Measurements from ENCODE around the gene PGS1.
"Not testable (repeated sequence)": the region's sequence is repeated elsewhere in the genome, so short reads cannot be mapped to it uniquely, and the experiment has no call there.

Gene PGS1, protein sequence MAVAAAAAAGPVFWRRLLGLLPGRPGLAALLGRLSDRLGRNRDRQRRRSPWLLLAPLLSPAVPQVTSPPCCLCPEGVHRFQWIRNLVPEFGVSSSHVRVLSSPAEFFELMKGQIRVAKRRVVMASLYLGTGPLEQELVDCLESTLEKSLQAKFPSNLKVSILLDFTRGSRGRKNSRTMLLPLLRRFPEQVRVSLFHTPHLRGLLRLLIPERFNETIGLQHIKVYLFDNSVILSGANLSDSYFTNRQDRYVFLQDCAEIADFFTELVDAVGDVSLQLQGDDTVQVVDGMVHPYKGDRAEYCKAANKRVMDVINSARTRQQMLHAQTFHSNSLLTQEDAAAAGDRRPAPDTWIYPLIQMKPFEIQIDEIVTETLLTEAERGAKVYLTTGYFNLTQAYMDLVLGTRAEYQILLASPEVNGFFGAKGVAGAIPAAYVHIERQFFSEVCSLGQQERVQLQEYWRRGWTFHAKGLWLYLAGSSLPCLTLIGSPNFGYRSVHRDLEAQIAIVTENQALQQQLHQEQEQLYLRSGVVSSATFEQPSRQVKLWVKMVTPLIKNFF

DNA sequence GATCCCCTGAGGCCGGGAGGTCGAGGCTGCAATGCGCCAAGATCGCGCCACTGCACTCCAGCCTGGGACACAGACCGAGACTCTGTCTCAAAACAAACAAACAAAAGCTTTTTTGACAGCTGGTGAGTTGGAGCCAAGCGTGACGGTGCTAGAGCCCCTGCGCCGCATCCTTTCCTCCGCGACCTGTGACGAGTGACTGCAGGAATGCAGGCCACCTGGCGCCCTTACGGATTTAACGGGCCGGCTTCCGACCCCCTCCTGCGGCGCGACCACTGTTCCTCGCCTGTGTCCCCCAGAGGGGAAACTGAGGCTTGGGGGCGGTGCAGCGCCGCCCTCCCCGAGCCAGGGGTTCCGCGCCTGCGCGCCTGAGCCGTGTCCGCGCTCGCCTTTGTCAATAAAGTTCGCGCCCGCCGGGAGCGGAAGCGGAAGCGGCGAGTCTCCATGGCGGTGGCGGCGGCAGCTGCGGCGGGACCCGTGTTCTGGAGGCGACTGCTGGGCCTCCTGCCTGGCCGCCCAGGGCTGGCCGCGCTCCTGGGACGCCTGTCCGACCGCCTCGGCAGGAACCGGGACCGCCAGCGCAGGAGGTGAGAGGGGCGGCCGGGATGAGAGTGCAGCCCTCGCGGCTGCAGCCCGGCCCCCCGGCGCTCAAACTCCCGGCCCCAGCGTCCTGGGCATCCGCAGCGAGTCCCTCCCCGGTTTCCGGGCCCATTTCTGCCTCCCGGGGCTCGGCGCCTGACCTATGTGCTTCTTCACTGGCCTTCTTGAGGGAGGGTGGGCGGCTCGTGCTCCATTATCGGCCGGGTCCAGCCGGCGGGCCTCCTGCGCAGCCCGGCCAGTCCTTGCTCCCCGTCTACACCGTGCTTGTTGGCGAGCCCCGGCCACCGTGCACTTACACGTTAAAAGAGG is at the start of gene PGS1:
Gene PGS1 (plus strand): TSS at position 425 of the 906 bp plus-strand sequence. CDS start 17 bp downstream, at position 442.
- Mint-ChIP-seq H3K4me1 (ENCODE audit: low read depth) (peaks cover 42% of the 10 kb centered on the region), H3K4me3 (peak within 1 kb of the TSS; percentile 98), H3K36me3 (ENCODE audit: low read depth) (peaks cover 19% of the 10 kb centered on the region), H3K9me3 (no peaks in the 10 kb centered on the region), H3K27ac (peak within 1 kb of the TSS; percentile 96), H3K27me3 (ENCODE audit: low read depth) (no peaks in the 10 kb centered on the region)

DNA sequence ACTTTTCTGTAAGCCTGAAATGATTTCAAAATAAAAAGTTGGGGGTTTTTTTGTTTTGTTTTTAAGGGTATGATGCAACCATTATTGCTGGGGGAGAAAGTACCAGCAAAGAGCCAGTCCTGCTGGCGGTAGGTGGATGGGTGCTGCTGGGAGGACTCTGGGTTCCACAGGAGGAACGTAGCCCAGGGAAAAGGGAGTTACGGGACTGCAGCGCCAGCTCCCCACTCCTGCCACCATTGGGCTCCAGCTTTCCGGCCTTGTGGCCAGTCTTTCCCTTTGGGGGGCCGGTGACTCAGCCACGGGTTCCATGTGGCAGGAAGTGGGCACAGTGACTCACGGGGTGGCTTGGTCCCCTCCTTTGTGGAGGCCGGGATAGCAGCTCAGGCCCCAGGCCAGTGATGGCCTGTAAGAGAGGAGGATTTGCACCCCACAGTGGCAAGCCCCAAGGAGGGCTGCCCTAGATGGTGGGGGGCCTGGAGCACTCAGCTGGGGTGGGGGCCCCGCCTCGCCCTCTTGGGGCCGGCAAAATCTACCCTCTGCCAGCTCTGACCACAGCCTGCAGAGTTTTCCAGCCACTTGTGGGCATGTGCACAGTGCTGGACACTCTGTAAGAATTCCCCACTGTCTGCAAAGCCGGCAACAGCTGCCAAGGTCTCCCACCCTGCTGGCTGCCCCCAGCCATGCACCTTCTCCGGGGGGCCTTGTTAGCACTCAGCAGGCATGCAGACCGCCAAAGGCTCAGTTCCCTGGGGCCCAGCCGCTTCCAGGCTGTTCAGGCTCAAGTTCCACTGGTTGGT is 49.0 kb upstream of the PGS1 start:
- Mint-ChIP-seq H3K36me3 (ENCODE audit: low read depth) (no peaks in the 10 kb centered on the region), H3K4me1 (ENCODE audit: low read depth) (peaks cover 20% of the 10 kb centered on the region), H3K4me3 (no peak overlapping the region), H3K27me3 (ENCODE audit: low read depth) (no peaks in the 10 kb centered on the region), H3K27ac (no peak overlapping the region), H3K9me3 (no peaks in the 10 kb centered on the region)

DNA sequence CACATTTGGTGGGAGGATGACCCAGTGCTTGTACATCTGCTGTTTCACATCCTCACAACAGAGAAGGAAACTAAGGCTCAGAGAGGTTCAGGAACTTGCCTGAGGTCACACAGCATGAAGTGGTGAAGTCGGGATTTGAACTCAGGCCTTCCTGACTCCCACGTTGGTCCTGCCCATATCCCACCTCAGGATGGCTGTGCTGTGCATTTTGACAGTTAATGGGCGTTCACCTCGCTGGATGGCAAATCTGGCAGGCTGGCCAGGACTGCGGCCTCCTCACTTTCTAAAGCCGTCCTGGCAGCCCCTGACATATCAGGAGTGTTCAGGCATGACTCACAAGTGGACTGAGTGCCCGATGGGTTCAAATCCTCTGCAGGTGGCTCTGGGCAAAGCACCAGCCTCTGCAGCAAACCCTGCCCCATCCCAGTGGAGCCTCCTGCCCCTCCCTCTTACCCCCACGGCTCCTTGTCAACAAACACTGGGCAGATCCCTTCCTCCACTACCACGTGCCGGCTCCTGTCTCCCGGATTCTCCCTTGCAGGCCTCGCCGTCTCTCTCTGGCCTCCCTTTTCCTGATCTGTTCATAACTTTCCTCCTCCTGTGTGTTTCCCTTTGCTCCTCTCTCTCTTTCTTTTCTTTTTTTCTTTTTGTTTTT is 47.8 kb upstream of the PGS1 start:
- H3K36me3 Mint-ChIP-seq (ENCODE audit: low read depth), result no peaks in the 10 kb centered on the region
- H3K27me3 Mint-ChIP-seq (ENCODE audit: low read depth), result no peaks in the 10 kb centered on the region
- no peaks in the 10 kb centered on the region for H3K9me3 Mint-ChIP-seq
- no peak overlapping the region for H3K4me3 Mint-ChIP-seq
- peaks cover 18% of the 10 kb centered on the region for H3K4me1 Mint-ChIP-seq (ENCODE audit: low read depth)
- peak overlapping the region; percentile 58 for H3K27ac Mint-ChIP-seq

- not testable (repeated sequence) for H3K9me3 Mint-ChIP-seq; H3K27me3 Mint-ChIP-seq (ENCODE audit: low read depth); H3K4me3 Mint-ChIP-seq; H3K27ac Mint-ChIP-seq; H3K36me3 Mint-ChIP-seq (ENCODE audit: low read depth)
- H3K4me1 Mint-ChIP-seq (ENCODE audit: low read depth), result peaks cover 18% of the 10 kb centered on the region
Observed at GRCh38 chr17:78331355-78331754, 47.1 kb upstream of the PGS1 start.

DNA sequence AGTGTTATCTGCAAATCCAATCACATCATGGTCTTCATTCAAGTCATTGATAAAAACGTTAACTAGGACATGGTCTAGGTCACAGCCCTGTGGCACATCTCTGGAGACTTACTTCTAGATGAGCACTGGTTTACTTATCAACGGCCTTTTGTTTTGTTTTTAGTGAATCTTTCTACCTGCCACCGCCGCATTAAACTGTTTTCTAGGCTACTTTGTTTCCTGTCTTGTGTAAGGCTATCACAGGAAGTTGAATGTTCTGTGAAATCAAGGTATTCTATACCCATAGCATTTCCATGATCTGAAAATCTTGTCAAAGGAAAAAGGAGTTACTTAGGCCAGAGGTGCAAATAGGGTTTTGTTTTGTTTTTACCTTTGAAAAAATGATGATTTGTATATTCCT is 45.5 kb upstream of the PGS1 start:
- peaks cover 4% of the 10 kb centered on the region for H3K27me3 Mint-ChIP-seq (ENCODE audit: low read depth)
- H3K27ac Mint-ChIP-seq, result peak overlapping the region; percentile 79
- H3K4me1 Mint-ChIP-seq (ENCODE audit: low read depth), result peaks cover 19% of the 10 kb centered on the region
- H3K4me3 Mint-ChIP-seq, result peak overlapping the region; percentile 32
- H3K36me3 Mint-ChIP-seq (ENCODE audit: low read depth), result no peaks in the 10 kb centered on the region
- no peaks in the 10 kb centered on the region for H3K9me3 Mint-ChIP-seq

GRCh38 chr17:78335209-78335608 is 43.2 kb upstream of the PGS1 start:
- no peaks in the 10 kb centered on the region for H3K36me3 Mint-ChIP-seq (ENCODE audit: low read depth)
- peaks cover 23% of the 10 kb centered on the region for H3K4me1 Mint-ChIP-seq (ENCODE audit: low read depth)
- no peak overlapping the region for H3K27ac Mint-ChIP-seq
- no peak overlapping the region for H3K4me3 Mint-ChIP-seq
- peaks cover 8% of the 10 kb centered on the region for H3K27me3 Mint-ChIP-seq (ENCODE audit: low read depth)
- H3K9me3 Mint-ChIP-seq, result no peaks in the 10 kb centered on the region

DNA sequence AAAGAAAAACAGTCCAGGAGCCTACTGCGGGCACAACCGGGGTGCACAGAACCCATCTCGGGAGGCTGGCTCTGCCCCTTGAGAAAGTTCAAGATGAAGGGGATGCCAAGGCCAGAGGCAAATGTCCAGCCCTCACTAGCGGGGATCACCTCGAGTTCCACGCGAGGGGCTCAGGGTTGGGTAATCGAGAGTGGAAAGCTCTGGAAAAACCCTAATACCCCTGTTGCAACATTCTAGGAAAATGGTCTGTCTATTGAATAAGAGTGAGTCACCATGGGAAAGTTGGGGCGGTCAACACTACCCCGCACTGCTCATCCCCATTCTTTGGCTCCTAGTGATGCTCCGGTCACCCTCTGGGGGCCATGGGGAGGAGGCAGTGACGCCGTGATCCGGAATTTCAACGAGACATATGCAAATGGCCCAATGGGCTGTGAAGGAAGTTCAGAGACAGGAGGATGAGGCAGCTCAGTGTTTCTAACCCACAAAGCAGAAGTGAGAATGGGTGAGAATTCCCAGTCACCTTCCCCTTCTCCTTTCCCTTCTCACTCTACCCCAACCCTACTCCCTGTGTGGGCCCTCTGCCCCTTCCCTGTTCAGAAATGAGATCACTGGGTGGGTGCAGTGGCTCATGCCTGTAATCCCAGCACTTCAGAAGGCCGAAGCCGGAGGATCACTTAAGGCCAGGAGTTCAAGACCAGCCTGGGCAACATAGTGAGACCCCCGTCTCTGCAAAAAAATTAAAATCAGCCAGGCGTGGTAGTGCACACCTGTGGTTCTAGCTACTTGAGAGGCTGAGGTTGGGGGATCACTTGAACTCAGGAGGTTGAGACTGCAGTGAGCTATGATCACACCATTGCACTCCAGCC is 41.0 kb upstream of the PGS1 start:
- Mint-ChIP-seq H3K4me3 (no peak overlapping the region), H3K9me3 (no peaks in the 10 kb centered on the region), H3K27me3 (ENCODE audit: low read depth) (peaks cover 16% of the 10 kb centered on the region), H3K4me1 (ENCODE audit: low read depth) (peaks cover 28% of the 10 kb centered on the region), H3K27ac (no peak overlapping the region), H3K36me3 (ENCODE audit: low read depth) (no peaks in the 10 kb centered on the region)

DNA sequence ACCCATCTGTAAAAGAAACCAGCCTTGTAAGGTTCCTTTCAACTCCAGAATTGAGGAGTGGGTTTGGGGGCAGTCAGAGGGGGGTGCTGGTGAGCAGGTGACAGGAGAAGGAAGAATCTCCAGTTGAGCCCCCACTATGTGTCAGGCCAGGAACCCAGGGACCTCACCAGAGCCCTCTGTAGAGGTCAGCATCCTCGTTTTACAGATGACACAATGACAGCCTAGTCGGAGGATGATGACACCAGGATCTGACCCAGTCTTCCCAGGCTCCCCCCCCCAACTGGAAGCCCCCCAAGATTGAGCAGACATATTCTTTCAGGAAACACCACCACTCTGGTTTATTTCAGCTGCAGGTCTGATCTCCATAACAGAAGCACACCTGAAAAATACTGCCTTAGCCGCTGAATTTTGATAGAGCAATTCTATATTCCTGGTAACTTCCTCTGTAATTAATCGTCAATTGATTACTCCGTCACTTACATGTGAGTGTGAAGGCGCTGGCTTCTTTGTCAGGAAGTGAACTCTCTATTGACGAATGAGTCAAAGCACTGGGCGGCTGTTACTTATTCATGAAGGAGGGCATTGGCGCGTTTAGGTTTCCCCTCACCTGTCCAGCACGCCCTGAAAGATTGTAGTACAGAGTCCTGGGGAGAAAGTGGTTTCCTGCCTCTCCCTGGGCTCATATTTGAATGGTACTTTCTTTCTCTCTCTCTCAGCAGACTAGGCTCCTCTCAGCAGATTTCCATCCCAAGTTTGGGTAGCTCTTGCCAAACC is 39.8 kb upstream of the PGS1 start:
- Mint-ChIP-seq H3K27me3 (ENCODE audit: low read depth) (peaks cover 16% of the 10 kb centered on the region), H3K36me3 (ENCODE audit: low read depth) (no peaks in the 10 kb centered on the region), H3K4me1 (ENCODE audit: low read depth) (peaks cover 31% of the 10 kb centered on the region), H3K27ac (no peak overlapping the region), H3K4me3 (no peak overlapping the region), H3K9me3 (no peaks in the 10 kb centered on the region)

- Mint-ChIP-seq H3K4me3 (peak overlapping the region; percentile 74), H3K27ac (peak overlapping the region; percentile 72), H3K9me3 (no peaks in the 10 kb centered on the region), H3K27me3 (ENCODE audit: low read depth) (peaks cover 16% of the 10 kb centered on the region), H3K4me1 (ENCODE audit: low read depth) (peaks cover 43% of the 10 kb centered on the region), H3K36me3 (ENCODE audit: low read depth) (no peaks in the 10 kb centered on the region)
Observed at GRCh38 chr17:78340183-78340955, 38.1 kb upstream of the PGS1 start.

DNA sequence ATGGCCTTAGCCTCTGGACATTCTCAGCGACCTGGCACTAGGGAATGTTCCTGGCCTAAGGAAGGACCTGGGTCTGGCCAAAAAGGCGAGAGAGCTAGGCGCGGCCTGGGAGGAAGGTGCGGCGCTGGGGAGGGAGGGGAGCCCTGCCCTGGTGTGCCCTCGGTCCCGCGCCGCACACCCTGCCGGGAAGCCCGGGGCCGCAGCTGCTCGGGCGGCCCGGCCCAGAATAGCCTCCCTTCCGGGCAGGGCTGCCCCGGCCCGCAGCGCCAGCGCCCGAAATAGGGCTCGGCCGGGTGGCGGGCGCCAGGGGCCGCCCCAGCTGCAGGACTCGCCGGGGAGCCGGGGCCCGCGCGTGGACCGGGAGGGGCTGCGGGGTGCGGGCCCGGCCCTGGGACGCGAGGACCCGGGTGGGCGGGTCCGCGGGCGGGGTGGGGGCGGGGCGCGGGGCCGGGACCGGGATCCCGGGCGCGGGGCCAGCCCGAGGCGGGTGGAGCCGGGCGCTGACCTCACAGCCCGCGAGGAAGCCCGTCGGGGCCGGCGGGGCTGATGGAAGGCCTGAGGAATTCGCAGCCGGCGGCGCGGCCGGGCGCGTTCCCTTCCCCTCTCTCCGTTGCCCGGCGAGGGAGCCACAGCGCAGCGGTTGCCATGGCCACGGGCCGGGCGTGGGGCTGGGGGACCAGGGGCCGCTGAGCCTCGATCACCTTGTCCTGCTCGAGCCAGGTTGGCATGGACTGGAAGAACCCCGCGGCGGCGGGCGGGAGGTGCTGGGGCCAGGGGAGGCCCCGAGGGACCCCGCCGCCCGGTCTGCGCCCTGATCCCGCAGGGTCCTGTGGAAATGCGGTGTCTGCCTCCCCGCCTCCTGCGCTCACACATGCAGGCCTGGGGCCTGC is 36.6 kb upstream of the PGS1 start:
- Mint-ChIP-seq H3K4me1 (ENCODE audit: low read depth) (peaks cover 46% of the 10 kb centered on the region), H3K36me3 (ENCODE audit: low read depth) (no peaks in the 10 kb centered on the region), H3K9me3 (no peaks in the 10 kb centered on the region), H3K27ac (no peak overlapping the region), H3K4me3 (peak overlapping the region; percentile 34), H3K27me3 (ENCODE audit: low read depth) (peaks cover 16% of the 10 kb centered on the region)

DNA sequence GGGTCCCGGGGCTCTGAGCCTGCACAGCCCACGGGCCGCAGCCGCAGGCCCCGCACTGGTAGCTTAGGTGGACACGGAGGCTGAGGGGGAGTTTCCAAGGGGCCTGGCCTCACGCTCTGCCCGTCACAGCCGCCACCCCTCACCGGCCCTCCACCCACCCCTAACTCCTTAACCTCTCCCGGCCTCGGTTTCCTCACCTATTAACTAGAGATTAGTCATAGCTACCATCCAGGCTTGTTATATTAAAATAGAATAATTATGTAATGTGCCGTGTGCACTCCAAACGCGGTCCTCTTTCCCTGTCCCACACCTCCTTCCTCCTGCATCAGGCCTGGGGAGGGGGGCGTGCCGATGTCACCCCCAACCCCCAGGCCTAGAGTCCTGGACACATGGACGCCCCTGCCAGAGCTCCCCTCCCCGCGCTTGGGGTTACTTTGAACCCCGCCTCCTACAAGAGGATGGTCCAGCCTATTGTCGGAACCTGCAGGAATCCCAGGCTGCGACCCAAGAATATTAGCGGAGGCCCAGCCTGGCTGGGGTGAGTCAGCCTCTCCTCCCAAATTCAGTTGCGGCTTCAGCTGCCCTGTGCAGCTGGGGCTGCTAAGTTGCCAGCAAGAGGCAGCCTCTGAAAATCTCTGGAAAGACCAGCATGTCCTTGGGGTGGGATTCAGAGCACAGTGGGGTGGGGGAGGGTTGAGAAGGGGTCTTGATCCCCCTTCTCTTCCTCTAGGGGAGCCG is 35.8 kb upstream of the PGS1 start:
- Mint-ChIP-seq H3K27me3 (ENCODE audit: low read depth) (peaks cover 13% of the 10 kb centered on the region), H3K9me3 (no peaks in the 10 kb centered on the region), H3K4me1 (ENCODE audit: low read depth) (peaks cover 50% of the 10 kb centered on the region), H3K27ac (peak overlapping the region; percentile 89), H3K4me3 (peak overlapping the region; percentile 62), H3K36me3 (ENCODE audit: low read depth) (no peaks in the 10 kb centered on the region)

Data from T-helper 1 cell treated with Interleukin-12 subunit alpha and Interleukin-12 subunit beta and Interleukin-4 antibody, amounts not matched to agents 30 μg/mL and 1 μg/mL, for 36 hours (primary cell).